ENCODE data around the gene ZBED2.

DNA sequence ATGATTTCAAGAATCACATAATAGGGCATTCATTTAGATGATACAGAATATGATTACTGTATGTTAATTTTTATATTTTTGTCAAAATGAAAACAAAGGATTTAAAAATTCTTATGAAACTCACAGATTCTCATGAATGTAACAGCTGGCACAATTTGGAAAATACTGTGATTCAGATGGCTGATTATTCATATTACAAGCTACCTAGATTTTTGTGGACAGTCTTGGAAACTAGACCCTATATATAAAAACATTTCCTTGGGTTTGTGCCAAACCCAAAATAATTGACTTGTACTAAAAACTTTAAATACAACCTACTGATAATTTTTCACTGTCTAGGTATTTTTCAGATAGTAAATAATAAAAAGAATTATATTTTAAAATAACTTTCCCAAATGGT, 26.2 kb downstream of the ZBED2 start:
- TF ChIP-seq POLR2A (IDR thresholded peaks at IDR 0.05): no peak
- TF ChIP-seq, protein P1, sequence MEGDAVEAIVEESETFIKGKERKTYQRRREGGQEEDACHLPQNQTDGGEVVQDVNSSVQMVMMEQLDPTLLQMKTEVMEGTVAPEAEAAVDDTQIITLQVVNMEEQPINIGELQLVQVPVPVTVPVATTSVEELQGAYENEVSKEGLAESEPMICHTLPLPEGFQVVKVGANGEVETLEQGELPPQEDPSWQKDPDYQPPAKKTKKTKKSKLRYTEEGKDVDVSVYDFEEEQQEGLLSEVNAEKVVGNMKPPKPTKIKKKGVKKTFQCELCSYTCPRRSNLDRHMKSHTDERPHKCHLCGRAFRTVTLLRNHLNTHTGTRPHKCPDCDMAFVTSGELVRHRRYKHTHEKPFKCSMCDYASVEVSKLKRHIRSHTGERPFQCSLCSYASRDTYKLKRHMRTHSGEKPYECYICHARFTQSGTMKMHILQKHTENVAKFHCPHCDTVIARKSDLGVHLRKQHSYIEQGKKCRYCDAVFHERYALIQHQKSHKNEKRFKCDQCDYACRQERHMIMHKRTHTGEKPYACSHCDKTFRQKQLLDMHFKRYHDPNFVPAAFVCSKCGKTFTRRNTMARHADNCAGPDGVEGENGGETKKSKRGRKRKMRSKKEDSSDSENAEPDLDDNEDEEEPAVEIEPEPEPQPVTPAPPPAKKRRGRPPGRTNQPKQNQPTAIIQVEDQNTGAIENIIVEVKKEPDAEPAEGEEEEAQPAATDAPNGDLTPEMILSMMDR (IDR thresholded peaks at IDR 0.05): no peak
